Transverse colon (tissue), 4 donors: ENCODE measurements around the gene RAD51AP2. TPM values are rescaled to one million over a fixed set of nuclear protein-coding genes. Genes with fewer than 3 reads are reported as not detected.

Experiments used
- DNase-seq: peaks from one replicate; pipeline ENCODE4 v3.0.0-alpha.2; 2019
- H3K27ac ChIP-seq, 4 donors: fragments of 200-600 bp; sonication (generic); 2 replicates each; pipeline ENCODE4 v1.5.1; 2016 to 2018; ENCODE audit warnings: inconsistent platforms in 4 of 4
- H3K27me3 ChIP-seq: fragments of 200-600 bp; sonication (generic); 2 replicates; pipeline ENCODE4 v1.5.1; 2017; ENCODE audit warnings: inconsistent platforms
- H3K36me3 ChIP-seq, 4 donors: fragments of 200-600 bp; sonication (generic); 2 replicates each; pipeline ENCODE4 v1.5.1; 2017 to 2019; ENCODE audit warnings: inconsistent platforms in 4 of 4
- H3K4me1 ChIP-seq, 4 donors: fragments of 200-600 bp; sonication (generic); 2 replicates each; pipeline ENCODE4 v1.5.1; 2017 to 2020; ENCODE audit warnings: inconsistent platforms in 4 of 4
- H3K4me3 ChIP-seq, 4 donors: fragments of 200-600 bp; sonication (generic); 1 replicate in 1 of 4; 2 replicates in 3 of 4; pipeline versions ENCODE4 v1.5.1 to v1.6.1; 2017 to 2019; ENCODE audit warnings: inconsistent platforms in 4 of 4
- H3K9me3 ChIP-seq, 2 donors: fragments of 200-600 bp; sonication (generic); 2 replicates each; pipeline ENCODE4 v1.5.1; 2017 to 2019; ENCODE audit warnings: inconsistent platforms in 2 of 2
- CTCF ChIP-seq, 5 experiments: fragments of 200-600 bp in 3 of 5; fragments of 450-650 bp in 2 of 5; sonication (generic) in 3 of 5; IDR thresholded peaks; 1 replicate in 2 of 5; 2 replicates in 3 of 5; pipeline ENCODE4 v1.5.1; 2016 to 2017; ENCODE audit warnings: antibody characterized with exemption in 5 of 5, inconsistent platforms in 3 of 5, mild to moderate bottlenecking in 2 of 5, moderate library complexity in 1 of 5
- EP300 ChIP-seq: sonication (generic); formaldehyde crosslinking; IDR thresholded peaks from one replicate; pipeline ENCODE4 v1.6.1; 2017; ENCODE audit warnings: antibody characterized with exemption, low read depth
- POLR2A ChIP-seq: fragments of 450-650 bp; IDR thresholded peaks from one replicate; pipeline ENCODE4 v1.6.1; 2016; ENCODE audit warnings: antibody characterized with exemption, mild to moderate bottlenecking, moderate library complexity
- POLR2AphosphoS5 ChIP-seq, 3 donors: sonication (generic); formaldehyde crosslinking; IDR thresholded peaks; one replicate each; pipeline ENCODE4 v1.6.1; 2016; ENCODE audit warnings: antibody characterized with exemption in 3 of 3
- WGBS, 2 donors: methylation state at CpG; one replicate each; pipeline ENCODE4 v1.1.5; 2018; ENCODE audit warnings: low coverage in 1 of 2; 5-methylcytosine and 5-hydroxymethylcytosine counted together
- in situ Hi-C, 4 donors: fragments of 200-750 bp; cut with MboI; loops; one replicate each; pipeline versions ENCODE4 v1.15.0 to v1.15.1; 2017; ENCODE audit warnings: low sequenced_read_pairs in 3 of 4, low pct_ligation_motif_present in 1 of 4, low pct_unique_long_range_greater_than_20kb in 1 of 4
- intact Hi-C: fragments of 100-400 bp; cut with DNase I; formaldehyde crosslinking; loops from one replicate; pipeline ENCODE4 v1.15.1; 2023; ENCODE audit warnings: low total_unique reads
- total RNA-seq, 4 donors: library from RNA; depleted of rRNA; stranded (reverse); fragments of >200 nt; gene quantifications; one replicate each; pipeline ENCODE4 v1.1.0, GENCODE V29; 2016

Gene RAD51AP2
- total RNA-seq, 4 donors from 2014 or later, result 0.40 TPM; not detected in 3

GRCh38 chr2:17543848-17544247 is 25.6 kb upstream of the RAD51AP2 start:
- TF ChIP-seq CTCF (IDR thresholded peaks at IDR 0.05) (no peak), EP300 (no peak), POLR2A (no peak), POLR2AphosphoS5 (IDR thresholded peaks at IDR 0.05) (no peak)
- Histone ChIP-seq H3K27ac (peak overlapping the region in 3 of 4 donors; percentile 18 to 57 (median 32)), H3K9me3 (no peaks in the 10 kb centered on the region)

GRCh38 chr2:17543131-17543660 is 25.0 kb upstream of the RAD51AP2 start:
- peak overlapping the region in 3 of 4 donors; percentile 18 to 57 (median 32) for H3K27ac ChIP-seq
- no peak overlapping the region for H3K4me3 ChIP-seq
- H3K4me1 ChIP-seq, result peaks cover 0 to 35% (median 13%) of the 10 kb centered on the region in 4 donors
- TF ChIP-seq POLR2A (no peak), POLR2AphosphoS5 (IDR thresholded peaks at IDR 0.05) (no peak), EP300 (no peak), CTCF (IDR thresholded peaks at IDR 0.05) (no peak)
- H3K9me3 ChIP-seq, result no peaks in the 10 kb centered on the region
- WGBS, 2 donors, result 35 to 47% methylated on average over 4 to 6 of the region's 6 CpGs
- H3K27me3 ChIP-seq, result peaks cover 53% of the 10 kb centered on the region
- no peaks in the 10 kb centered on the region for H3K36me3 ChIP-seq
- in situ Hi-C loops, result no loop called here
- DNase-seq, result no peak
- intact Hi-C loops, result no loop called here

More at GRCh38 chr2:17543848-17544247, 25.6 kb upstream of the RAD51AP2 start:
- in situ Hi-C loops, result no loop called here
- Histone ChIP-seq H3K27me3 (peaks cover 51% of the 10 kb centered on the region), H3K36me3 (no peaks in the 10 kb centered on the region), H3K4me1 (peaks cover 0 to 31% (median 13%) of the 10 kb centered on the region in 4 donors), H3K4me3 (no peak overlapping the region)
- DNase-seq, result no peak
- intact Hi-C loops, result no loop called here

- intact Hi-C loops (no loop called here), in situ Hi-C loops (no loop called here)
- Histone ChIP-seq H3K27ac (peak overlapping the region in 2 of 4 donors; percentile 4 to 57), H3K4me1 (peaks cover 0 to 41% (median 13%) of the 10 kb centered on the region in 4 donors), H3K9me3 (no peaks in the 10 kb centered on the region), H3K27me3 (peaks cover 53% of the 10 kb centered on the region), H3K4me3 (no peak overlapping the region), H3K36me3 (no peaks in the 10 kb centered on the region)
- no peak for DNase-seq
- TF ChIP-seq POLR2A, result no peak
- TF ChIP-seq CTCF (IDR thresholded peaks at IDR 0.05), result no peak
- no peak for TF ChIP-seq EP300
- TF ChIP-seq POLR2AphosphoS5 (IDR thresholded peaks at IDR 0.05), result no peak
- WGBS, 2 donors, result 50 to 63% methylated on average over 1 to 2 of the region's 2 CpGs
Observed at GRCh38 chr2:17542471-17542870, 24.2 kb upstream of the RAD51AP2 start.

GRCh38 chr2:17541531-17541950 is 23.3 kb upstream of the RAD51AP2 start:
- in situ Hi-C loops (no loop called here), intact Hi-C loops (no loop called here)
- Histone ChIP-seq H3K27ac (peak overlapping the region; percentile 84 to 89 (median 88)), H3K9me3 (no peaks in the 10 kb centered on the region), H3K27me3 (peaks cover 58% of the 10 kb centered on the region), H3K4me1 (peaks cover 0 to 33% (median 11%) of the 10 kb centered on the region in 4 donors), H3K4me3 (peak overlapping the region in 3 of 4 donors; percentile 51 to 67 (median 52)), H3K36me3 (no peaks in the 10 kb centered on the region)
- 10 to 11% methylated on average over 2 to 12 of the region's 12 CpGs for WGBS, 2 donors
- DNase-seq, result no peak
- TF ChIP-seq CTCF (IDR thresholded peaks at IDR 0.05) (no peak), POLR2A (no peak), POLR2AphosphoS5 (IDR thresholded peaks at IDR 0.05) (no peak), EP300 (no peak)
